Progenitor cell of endocrine pancreas (in vitro differentiated cells): ENCODE results near the gene NAT14. TPM values are rescaled to one million over a fixed set of nuclear protein-coding genes. Genes with fewer than 3 reads are reported as not detected.

Source experiments
- DNase-seq: peaks from one replicate; pipeline ENCODE4 v3.0.0; 2021; ENCODE audit warnings: low spot score; ENCODE audit not compliant: unreplicated experiment
- H3K27ac Mint-ChIP-seq: 2 replicates; pipeline ENCODE4 v1.8.0; 2021; ENCODE audit warnings: mild to moderate bottlenecking, moderate library complexity, mixed read lengths
- H3K27me3 Mint-ChIP-seq: 2 replicates; pipeline ENCODE4 v1.8.0; 2021; ENCODE audit warnings: mixed read lengths
- H3K36me3 Mint-ChIP-seq: 2 replicates; pipeline ENCODE4 v1.8.0; 2022; ENCODE audit warnings: mixed read lengths; ENCODE audit not compliant: insufficient read depth
- H3K4me1 Mint-ChIP-seq: 2 replicates; pipeline ENCODE4 v1.8.0; 2021; ENCODE audit warnings: low read depth, mixed read lengths
- H3K4me3 Mint-ChIP-seq: 2 replicates; pipeline ENCODE4 v1.8.0; 2021; ENCODE audit warnings: low read depth, mild to moderate bottlenecking, moderate library complexity, mixed read lengths
- H3K9me3 Mint-ChIP-seq: 2 replicates; pipeline ENCODE4 v1.8.0; 2021; ENCODE audit warnings: low read depth, mixed read lengths
- total RNA-seq: library from RNA; stranded (reverse); gene quantifications from 2 replicates; pipeline ENCODE4 v1.2.1, GENCODE V29; 2021
- TF ChIP-seq, protein P1 (sequence below): fragments of 200-600 bp; sonication (generic); IDR thresholded peaks from one replicate; pipeline ENCODE4 v1.5.0; 2021; ENCODE audit warnings: antibody characterized with exemption, mild to moderate bottlenecking; ENCODE audit not compliant: unreplicated experiment

Gene NAT14
- total RNA-seq, 1 donor from 2014 or later, result 69.7 TPM

DNA sequence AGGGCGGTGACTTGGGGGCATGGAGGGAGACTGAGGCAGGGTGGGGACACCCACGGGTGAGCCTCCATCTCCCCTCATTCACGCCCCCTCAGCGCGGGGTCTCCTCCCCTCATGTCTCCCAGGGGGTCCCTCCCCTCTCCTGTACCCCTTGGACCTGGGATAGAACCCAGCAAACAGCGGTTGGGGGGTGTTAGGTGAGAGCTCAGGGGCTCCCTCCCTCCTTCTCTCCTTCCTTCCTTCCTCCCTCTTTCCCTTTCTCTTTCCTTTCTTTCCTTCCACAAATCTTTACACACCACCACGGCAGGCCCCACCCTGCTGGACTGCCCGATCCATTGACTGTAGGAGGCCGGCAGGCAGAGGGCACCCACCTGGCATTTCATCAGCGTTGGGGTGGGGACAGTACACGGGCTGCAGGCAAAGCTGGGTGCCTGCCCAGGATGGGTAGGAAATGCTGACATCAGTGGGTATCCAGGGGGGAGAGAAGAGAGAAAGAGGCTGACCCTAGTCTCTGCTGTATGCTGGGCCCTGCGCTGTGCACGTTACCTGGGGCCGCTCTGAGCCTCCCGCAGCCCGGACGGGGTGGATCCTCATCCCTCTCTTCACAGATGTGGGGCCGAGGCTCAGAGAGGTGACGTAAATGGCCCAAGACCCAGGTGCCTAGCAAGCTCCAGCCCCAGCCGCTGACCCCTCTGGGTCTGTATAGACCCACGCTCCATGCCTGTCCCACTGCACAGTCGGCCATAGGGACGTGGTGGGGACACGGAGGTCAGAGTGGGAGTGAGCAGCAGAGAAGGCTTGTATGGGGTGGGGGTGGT, 6.8 kb downstream of the NAT14 start:
- H3K4me3 Mint-ChIP-seq, result no peak overlapping the region
- peaks cover 11% of the 10 kb centered on the region for H3K27me3 Mint-ChIP-seq
- H3K4me1 Mint-ChIP-seq, result peaks cover 8% of the 10 kb centered on the region
- H3K36me3 Mint-ChIP-seq, result no peaks in the 10 kb centered on the region
- no peak overlapping the region for H3K27ac Mint-ChIP-seq
- TF ChIP-seq, protein P1, sequence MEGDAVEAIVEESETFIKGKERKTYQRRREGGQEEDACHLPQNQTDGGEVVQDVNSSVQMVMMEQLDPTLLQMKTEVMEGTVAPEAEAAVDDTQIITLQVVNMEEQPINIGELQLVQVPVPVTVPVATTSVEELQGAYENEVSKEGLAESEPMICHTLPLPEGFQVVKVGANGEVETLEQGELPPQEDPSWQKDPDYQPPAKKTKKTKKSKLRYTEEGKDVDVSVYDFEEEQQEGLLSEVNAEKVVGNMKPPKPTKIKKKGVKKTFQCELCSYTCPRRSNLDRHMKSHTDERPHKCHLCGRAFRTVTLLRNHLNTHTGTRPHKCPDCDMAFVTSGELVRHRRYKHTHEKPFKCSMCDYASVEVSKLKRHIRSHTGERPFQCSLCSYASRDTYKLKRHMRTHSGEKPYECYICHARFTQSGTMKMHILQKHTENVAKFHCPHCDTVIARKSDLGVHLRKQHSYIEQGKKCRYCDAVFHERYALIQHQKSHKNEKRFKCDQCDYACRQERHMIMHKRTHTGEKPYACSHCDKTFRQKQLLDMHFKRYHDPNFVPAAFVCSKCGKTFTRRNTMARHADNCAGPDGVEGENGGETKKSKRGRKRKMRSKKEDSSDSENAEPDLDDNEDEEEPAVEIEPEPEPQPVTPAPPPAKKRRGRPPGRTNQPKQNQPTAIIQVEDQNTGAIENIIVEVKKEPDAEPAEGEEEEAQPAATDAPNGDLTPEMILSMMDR, result no peak
- DNase-seq, result no peak
- H3K9me3 Mint-ChIP-seq, result no peaks in the 10 kb centered on the region

DNA sequence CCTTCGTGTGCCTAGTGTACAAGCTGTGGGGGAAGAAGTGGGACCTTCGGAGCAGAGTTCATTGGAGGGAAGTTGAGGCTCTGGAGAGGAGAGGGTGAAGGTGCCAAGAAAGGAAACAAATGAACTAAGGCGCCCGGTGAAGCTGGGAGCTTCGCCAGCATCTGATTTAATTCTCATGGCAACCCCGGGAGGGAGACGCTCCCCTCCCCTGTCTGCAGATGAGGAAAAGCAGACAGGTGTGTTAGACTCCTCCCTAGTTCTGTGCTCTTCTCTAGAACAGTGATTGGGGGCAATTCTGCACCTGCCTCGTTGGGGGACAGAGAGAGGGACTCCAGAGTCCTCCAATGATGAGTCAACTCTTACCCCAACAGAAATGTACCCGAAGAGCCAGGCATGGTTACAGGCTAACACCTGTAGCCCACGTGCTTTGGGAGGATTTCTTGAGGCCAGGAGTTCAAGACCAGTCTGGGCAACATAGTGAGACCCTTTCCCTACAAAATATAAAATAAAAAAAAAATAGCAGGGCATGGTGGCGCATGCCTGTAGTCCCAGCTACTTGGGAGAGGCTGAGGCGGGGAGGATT, 7.5 kb downstream of the NAT14 start:
- peaks cover 11% of the 10 kb centered on the region for H3K27me3 Mint-ChIP-seq
- no peaks in the 10 kb centered on the region for H3K9me3 Mint-ChIP-seq
- DNase-seq, result no peak
- no peaks in the 10 kb centered on the region for H3K36me3 Mint-ChIP-seq
- TF ChIP-seq, protein P1, result no peak
- H3K4me3 Mint-ChIP-seq, result no peak overlapping the region
- no peak overlapping the region for H3K27ac Mint-ChIP-seq
- H3K4me1 Mint-ChIP-seq, result peaks cover 4% of the 10 kb centered on the region

DNA sequence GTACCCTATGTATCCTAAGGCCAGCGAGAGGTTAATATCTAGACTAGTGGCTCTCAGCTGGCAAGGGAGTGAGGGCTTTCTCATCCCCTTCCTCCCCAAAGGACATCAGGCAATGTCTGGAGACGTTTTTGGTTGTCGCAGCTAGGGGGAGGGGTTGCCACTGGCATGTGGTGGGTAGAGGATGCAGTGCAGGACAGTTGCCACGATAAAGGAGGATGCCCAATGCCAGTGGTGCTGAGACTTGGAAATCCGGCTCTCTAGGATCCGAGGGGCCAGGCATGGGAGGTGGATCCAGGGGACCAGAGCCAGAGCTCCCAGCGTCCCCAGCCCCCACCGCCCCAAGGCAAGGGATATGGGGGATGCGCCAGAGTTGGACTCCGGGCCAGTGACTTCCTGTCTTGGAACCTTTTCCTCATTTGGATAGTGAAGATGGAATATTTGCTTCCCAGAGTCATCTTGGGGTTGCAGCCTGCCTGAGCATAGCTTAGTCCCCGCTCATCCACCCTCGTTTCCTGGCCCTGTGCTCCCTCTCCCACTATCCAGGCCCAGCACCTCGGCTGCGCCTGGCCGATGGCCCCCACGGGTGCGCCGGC, 8.2 kb downstream of the NAT14 start:
- no peaks in the 10 kb centered on the region for H3K9me3 Mint-ChIP-seq
- H3K4me1 Mint-ChIP-seq, result peaks cover 1% of the 10 kb centered on the region
- peaks cover 11% of the 10 kb centered on the region for H3K27me3 Mint-ChIP-seq
- TF ChIP-seq, protein P1, result no peak
- no peaks in the 10 kb centered on the region for H3K36me3 Mint-ChIP-seq
- no peak overlapping the region for H3K4me3 Mint-ChIP-seq
- DNase-seq, result no peak
- H3K27ac Mint-ChIP-seq, result no peak overlapping the region

DNA sequence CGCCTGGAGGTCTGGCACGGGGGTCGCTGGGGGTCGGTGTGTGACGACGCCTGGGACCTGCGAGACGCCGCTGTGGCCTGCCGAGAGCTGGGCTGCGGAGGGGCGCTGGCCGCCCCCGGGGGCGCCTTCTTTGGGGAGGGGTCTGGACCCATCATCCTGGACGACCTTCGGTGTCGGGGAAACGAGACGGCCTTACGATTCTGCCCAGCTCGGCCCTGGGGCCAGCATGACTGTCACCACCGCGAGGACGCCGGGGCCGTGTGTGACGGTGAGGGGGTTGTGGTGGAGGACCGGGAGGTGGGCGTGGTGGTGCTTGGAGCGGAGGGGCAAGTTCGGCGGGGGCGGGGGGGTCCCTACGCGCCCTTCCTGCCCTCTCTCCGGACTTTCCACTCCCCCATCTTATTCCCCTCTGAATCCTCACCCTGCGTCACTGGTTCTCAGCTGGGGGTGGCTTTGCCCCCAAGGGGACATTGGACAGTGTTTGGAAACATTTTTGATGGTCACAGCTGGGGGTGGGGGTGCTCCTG, 8.7 kb downstream of the NAT14 start:
- H3K4me1 Mint-ChIP-seq, result no peaks in the 10 kb centered on the region
- no peak overlapping the region for H3K4me3 Mint-ChIP-seq
- no peak overlapping the region for H3K27ac Mint-ChIP-seq
- no peak for DNase-seq
- TF ChIP-seq, protein P1, result no peak
- no peaks in the 10 kb centered on the region for H3K36me3 Mint-ChIP-seq
- peaks cover 11% of the 10 kb centered on the region for H3K27me3 Mint-ChIP-seq
- no peaks in the 10 kb centered on the region for H3K9me3 Mint-ChIP-seq

DNA sequence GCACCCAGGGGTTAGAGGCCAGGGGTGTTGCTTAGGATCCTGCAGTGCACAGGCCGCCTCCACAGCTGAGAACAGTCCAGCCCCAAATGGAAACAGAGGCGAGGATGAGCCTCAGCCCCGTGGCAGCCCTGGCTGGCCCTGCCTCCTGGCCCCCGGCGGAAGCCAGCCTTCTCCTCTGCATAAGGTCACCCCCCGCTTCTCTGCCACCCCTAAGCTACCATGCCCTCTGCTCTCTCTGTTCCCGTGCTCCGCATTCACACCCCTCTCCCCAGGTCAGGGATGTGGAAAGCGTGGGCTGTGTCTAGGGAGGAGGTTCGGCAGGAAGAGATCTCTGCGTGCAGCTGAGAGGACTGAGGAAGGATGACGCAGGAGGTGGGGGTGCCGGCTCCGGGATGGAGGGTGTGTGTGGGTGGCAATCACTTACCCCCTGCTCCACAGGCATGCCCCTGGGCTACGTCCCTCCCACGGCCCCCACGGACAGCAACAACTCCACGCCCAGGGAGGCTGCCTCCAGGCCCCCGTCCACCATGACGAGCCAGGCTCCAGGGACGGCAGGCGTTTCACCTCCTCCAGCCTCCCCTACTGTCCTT, 9.3 kb downstream of the NAT14 start:
- Mint-ChIP-seq H3K27ac (no peak overlapping the region), H3K4me1 (no peaks in the 10 kb centered on the region), H3K4me3 (no peak overlapping the region), H3K9me3 (no peaks in the 10 kb centered on the region), H3K36me3 (no peaks in the 10 kb centered on the region), H3K27me3 (peaks cover 16% of the 10 kb centered on the region)
- TF ChIP-seq, protein P1, result no peak
- no peak for DNase-seq
